GM18867 (cell line): Measurements from ENCODE around the gene DAP.
"Not testable (repeated sequence)": the region's sequence is repeated elsewhere in the genome, so short reads cannot be mapped to it uniquely, and the experiment has no call there.

Experiments used
- ATAC-seq: cut with Tn5 transposase; IDR thresholded peaks from one replicate; pipeline ENCODE4 v1.9.1; 2021; ENCODE audit warnings: mild to moderate bottlenecking, moderate library complexity; ENCODE audit not compliant: unreplicated experiment

Gene DAP

GRCh38 chr5:10761185-10761932, at the start of gene DAP:
Gene DAP (minus strand): TSS chr5:10761234. CDS start chr5:10761068, 166 bp downstream.
- ATAC-seq = peak; percentile 75

- no peak for ATAC-seq
Observed at GRCh38 chr5:10808347-10809226, 47.6 kb upstream of the DAP start.

- ATAC-seq = no peak
Observed at GRCh38 chr5:10801931-10802666, 41.1 kb upstream of the DAP start.

- ATAC-seq = no peak
Observed at GRCh38 chr5:10800852-10801251, 39.8 kb upstream of the DAP start.

- no peak for ATAC-seq
Observed at GRCh38 chr5:10797261-10797660, 36.2 kb upstream of the DAP start.

GRCh38 chr5:10793785-10794184, 32.8 kb upstream of the DAP start:
- no peak for ATAC-seq

GRCh38 chr5:10792336-10792735, 31.3 kb upstream of the DAP start:
- ATAC-seq = no peak

GRCh38 chr5:10789726-10790125, 28.7 kb upstream of the DAP start:
- ATAC-seq = no peak

- no peak for ATAC-seq
Observed at GRCh38 chr5:10789021-10789420, 28.0 kb upstream of the DAP start.

GRCh38 chr5:10788358-10788757, 27.3 kb upstream of the DAP start:
- ATAC-seq = no peak

GRCh38 chr5:10786835-10787234, 25.8 kb upstream of the DAP start:
- no peak for ATAC-seq

- not testable (repeated sequence) for ATAC-seq
Observed at GRCh38 chr5:10780208-10780607, 19.2 kb upstream of the DAP start.

GRCh38 chr5:10779592-10779991, 18.6 kb upstream of the DAP start:
- ATAC-seq = no peak

- no peak for ATAC-seq
Observed at GRCh38 chr5:10778179-10778910, 17.3 kb upstream of the DAP start.

- ATAC-seq = peak; percentile 45
Observed at GRCh38 chr5:10775646-10776045, 14.6 kb upstream of the DAP start.

- ATAC-seq = no peak
Observed at GRCh38 chr5:10772901-10773585, 12.0 kb upstream of the DAP start.

GRCh38 chr5:10768328-10768899, 7.4 kb upstream of the DAP start:
- no peak for ATAC-seq

- ATAC-seq = no peak
Observed at GRCh38 chr5:10762776-10763500, 1.9 kb upstream of the DAP start.
